PFSK-1 (cell line): ENCODE results near the gene PPP2R3C.

Source experiments
- FOXP2 ChIP-seq: optimal IDR thresholded peaks from 2 replicates; pipeline ENCODE3; 2011; ENCODE audit warnings: borderline replicate concordance, control low read depth, inconsistent platforms; ENCODE audit not compliant: insufficient read depth; ENCODE audit errors: extremely low read length, extremely low read depth
- POLR2AphosphoS5 ChIP-seq: IDR thresholded peaks from 2 replicates; pipeline ENCODE4 v1.6.1; 2012; ENCODE audit warnings: low read depth, mild to moderate bottlenecking, control low read depth, low read length, moderate library complexity
- REST ChIP-seq, 2 experiments: IDR thresholded peaks; 2 replicates each; pipeline versions ENCODE4 v1.6.1 to v1.8.0; 2011 to 2012; ENCODE audit warnings: low read depth in 2 of 2, low read length in 2 of 2, control low read depth in 1 of 2, inconsistent platforms in 1 of 2, mild to moderate bottlenecking in 1 of 2, moderate library complexity in 1 of 2; ENCODE audit not compliant: insufficient read depth in 1 of 2
- SIN3A ChIP-seq: IDR thresholded peaks from 2 replicates; pipeline ENCODE4 v1.6.1; 2012; ENCODE audit warnings: mild to moderate bottlenecking, low read length, moderate library complexity, borderline replicate concordance; ENCODE audit not compliant: insufficient read depth
- TAF1 ChIP-seq: IDR thresholded peaks from 2 replicates; pipeline ENCODE4 v1.6.1; 2012; ENCODE audit warnings: low read length, control low read depth, borderline replicate concordance; ENCODE audit not compliant: insufficient read depth

PPP2R3C gene

GRCh38 chr14:35052637-35053036 is 69.2 kb downstream of the PPP2R3C start:
- TF ChIP-seq REST (IDR thresholded peaks at IDR 0.05; ENCODE audit: insufficient read depth in 1 of 2, low read depth in 2 of 2, low read length in 2 of 2) (no peak), SIN3A (no peak), POLR2AphosphoS5 (no peak), TAF1 (no peak), FOXP2 (no peak)

- TF ChIP-seq FOXP2 = no peak
- no peak for TF ChIP-seq SIN3A
- TF ChIP-seq TAF1 = no peak
- no peak for TF ChIP-seq POLR2AphosphoS5
- no peak for TF ChIP-seq REST (IDR thresholded peaks at IDR 0.05; ENCODE audit: insufficient read depth in 1 of 2, low read depth in 2 of 2, low read length in 2 of 2)
These were observed 70.0 kb downstream of the PPP2R3C start for GRCh38 chr14:35051796-35052195.

- TF ChIP-seq POLR2AphosphoS5 = no peak
- no peak for TF ChIP-seq FOXP2
These were observed 71.1 kb downstream of the PPP2R3C start for GRCh38 chr14:35050652-35051051.

GRCh38 chr14:35047976-35048513 is 73.7 kb downstream of the PPP2R3C start:
- TF ChIP-seq SIN3A (no peak), TAF1 (no peak), REST (IDR thresholded peaks at IDR 0.05; ENCODE audit: insufficient read depth in 1 of 2, low read depth in 2 of 2, low read length in 2 of 2) (no peak), FOXP2 (no peak), POLR2AphosphoS5 (no peak)

- TF ChIP-seq REST (IDR thresholded peaks at IDR 0.05; ENCODE audit: insufficient read depth in 1 of 2, low read depth in 2 of 2, low read length in 2 of 2) = peak in 1 of 2 experiments; percentile 79; a peak in 2 of 4 replicates
- TF ChIP-seq POLR2AphosphoS5 = no peak
- no peak for TF ChIP-seq SIN3A
- TF ChIP-seq FOXP2 = no peak
These were observed 74.8 kb downstream of the PPP2R3C start for GRCh38 chr14:35046751-35047536.
